ENCODE results near the gene KANSL1L.

The KANSL1L gene

GRCh38 chr2:210055825-210056224, 115.4 kb downstream of the KANSL1L start:
- no peak for DNase-seq

- no peak for DNase-seq
Observed at GRCh38 chr2:210054696-210055095, 116.5 kb downstream of the KANSL1L start.

- DNase-seq: no peak
Observed at GRCh38 chr2:210050885-210051284, 120.3 kb downstream of the KANSL1L start.

DNA sequence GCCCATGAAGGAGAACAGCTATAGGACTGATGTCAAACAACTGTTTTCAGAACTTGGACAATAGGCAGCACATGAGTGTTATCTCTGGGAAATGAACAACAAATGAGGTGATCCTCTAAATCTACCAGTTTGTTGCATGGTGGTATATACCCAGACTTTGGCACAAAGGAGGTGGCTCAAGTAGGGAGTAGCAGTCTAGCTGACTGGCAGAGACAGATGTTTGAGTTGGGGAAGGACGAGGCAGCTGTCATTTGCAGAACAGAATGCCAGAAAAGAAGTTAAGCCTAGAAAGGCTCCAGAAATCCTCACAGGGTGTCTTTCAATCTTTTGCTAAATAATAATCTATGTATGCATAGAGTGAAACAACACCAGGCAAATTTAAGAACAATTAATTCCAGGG, 121.4 kb downstream of the KANSL1L start:
- no peak for DNase-seq

DNA sequence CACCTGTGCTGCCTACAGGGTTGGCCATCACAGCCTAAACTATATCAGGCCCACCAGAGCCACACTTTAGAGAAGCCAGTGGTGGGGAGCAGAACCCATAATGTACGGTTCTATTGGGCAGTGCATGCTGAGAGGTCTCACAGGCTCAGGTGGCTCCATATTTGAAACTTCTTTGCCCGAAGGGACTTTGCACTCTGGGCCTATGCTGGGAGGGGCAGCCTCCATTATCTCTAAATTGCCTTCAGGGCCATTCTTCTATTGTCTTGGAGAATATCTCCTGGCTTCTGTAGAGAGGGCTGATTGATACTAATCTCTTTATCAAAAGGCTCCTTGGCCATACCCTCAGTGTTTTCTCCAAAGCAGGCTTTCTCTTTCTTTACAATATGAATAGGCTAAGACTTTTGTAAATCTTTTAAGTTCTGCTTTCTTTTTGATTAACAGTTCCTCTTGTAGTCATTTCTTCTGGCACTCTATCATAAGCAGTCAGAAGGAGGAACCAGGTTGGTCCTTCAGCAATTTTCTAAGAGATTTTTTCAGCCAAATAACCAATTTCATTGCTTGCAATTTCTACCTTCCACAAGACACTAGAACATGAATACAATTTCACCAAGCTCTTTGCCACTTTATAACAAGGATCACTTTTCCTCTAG, 124.2 kb downstream of the KANSL1L start:
- DNase-seq: no peak

DNA sequence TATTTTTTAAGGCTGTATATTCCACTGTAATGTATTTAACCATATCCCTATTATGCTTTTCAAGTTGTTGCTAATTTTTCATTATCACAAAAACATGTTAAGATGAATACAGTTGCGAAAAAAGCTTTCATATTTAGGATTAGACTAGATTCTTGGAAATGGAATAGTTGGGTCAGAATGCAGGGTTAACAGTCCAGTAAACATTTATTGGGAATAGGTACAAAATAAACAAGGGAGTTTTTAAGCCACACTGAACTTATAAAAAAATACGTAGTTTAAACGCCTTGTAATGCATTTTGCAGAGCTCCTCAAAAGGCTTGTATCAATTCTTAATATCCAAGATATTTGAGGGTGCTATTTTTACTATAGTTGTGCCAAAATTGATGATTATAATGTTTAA, 133.1 kb downstream of the KANSL1L start:
- no peak for DNase-seq

DNA sequence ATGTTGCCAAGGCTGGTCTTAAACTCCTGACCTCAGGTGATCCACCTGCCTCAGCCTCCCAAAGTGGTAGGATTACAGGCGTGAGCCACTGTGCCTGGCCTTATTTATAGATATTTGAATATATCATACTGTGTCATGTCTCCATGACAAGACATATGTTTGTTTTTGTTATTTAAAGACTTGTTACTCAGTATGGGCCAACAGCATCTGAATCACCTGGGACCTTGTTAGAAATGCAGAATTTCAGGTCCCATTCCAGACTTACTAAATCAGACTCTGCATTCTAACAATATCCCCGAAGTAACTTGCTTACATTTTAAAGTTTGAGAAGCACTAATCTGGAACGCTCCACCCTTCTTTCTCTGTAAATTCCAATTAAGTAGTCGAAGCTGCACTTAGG, 135.5 kb downstream of the KANSL1L start:
- DNase-seq: no peak

- DNase-seq: no peak
Observed at GRCh38 chr2:210034087-210034683, 137.0 kb downstream of the KANSL1L start.

DNA sequence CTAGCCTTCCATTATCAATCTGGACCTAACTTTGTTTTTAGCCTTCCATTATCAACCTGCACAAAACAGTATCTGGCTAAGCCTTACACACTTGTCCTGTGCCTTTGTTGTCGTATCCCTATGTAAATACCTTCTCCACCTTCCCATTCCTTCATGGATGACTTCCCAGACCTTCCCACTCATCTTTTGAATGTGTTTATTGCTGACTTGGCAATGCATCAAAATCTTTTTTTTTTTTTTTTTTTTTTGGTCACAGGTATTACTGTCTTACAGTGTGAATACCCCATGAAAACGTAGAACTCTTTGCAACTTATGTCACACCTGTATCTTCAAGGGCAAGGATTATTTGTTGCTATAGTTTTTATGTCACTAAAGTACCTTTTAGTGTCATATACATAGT, 143.0 kb downstream of the KANSL1L start:
- no peak for DNase-seq

DNA sequence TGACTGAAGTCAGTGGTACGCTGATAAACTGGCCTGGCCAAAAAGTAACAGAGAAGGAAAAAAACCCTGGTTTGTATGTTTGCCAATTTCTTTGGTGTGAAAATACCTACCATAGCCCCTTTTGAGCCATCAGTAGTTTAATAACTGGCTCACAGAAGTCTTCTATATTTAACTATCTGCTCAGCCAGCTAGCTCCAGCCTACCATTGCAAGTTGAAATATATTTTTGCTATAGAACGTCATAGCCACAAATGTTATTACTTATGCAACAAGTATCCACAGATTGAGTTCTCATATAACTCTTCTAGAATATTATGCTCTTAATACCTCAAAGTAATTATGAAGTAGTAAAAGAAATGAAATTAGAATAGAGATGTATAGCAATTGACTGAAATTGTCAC, 143.6 kb downstream of the KANSL1L start:
- DNase-seq: no peak

- no peak for DNase-seq
Observed at GRCh38 chr2:210022824-210023223, 148.4 kb downstream of the KANSL1L start.

DNA sequence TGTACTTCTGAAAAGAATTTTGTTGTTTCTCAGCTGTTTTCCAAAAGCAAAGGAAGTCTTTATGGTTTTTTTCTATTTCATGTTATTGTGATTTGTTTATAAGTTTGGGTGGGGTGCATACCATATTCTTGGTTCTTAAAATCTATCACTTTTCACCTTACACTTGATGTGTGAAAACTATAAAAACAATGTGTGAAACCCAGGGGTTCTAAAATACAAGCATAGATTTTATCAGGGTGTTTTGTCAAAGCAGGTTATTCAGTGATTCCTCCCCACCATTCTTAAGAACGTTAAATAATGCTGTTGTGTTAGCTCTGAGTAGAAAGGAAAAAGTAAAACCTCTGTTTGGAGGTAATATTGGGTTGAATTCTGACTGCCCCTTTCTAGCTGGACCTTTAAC, 151.1 kb downstream of the KANSL1L start:
- no peak for DNase-seq

DNA sequence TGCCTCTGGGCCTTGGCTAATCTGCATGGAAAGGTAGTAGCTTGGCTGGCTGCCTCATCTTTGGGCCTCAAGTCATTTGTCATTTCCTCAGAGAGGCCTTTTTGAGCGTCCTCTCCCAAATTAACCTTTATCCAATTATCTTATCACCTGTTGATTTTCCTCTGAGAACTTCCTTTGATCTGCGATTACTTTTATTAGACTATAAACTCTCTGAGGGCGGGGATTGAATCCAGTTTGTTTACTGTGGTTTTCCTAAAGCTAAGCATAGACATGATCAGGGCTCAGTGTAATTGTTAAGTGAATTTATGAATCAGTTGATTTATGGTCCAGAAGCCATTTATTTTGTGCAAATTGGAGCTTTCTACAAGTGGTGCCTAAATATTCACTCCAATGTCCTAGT, 161.3 kb downstream of the KANSL1L start:
- no peak for DNase-seq

DNA sequence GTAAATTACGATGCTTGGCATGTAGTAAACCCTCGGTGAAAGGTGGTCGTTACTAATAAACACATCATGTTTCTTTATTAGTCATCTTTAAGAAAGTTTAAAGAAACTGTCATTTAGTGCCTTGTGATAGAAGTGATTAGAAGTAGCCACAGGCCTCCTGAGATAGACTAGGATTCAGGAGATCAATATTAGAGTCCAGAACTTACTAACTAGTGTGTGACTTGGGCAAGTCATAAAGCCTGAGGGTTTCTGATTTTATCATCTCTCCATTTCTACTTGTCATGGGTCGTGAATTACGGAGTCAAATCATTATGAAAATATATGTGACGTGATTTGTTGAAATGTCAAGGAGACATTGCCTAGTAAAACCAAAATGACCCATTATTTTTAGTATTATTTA, 162.1 kb downstream of the KANSL1L start:
- no peak for DNase-seq

- no peak for DNase-seq
Observed at GRCh38 chr2:210007895-210008294, 163.3 kb downstream of the KANSL1L start.

- no peak for DNase-seq
Observed at GRCh38 chr2:210004881-210005280, 166.3 kb downstream of the KANSL1L start.

- no peak for DNase-seq
Observed at GRCh38 chr2:210003359-210003758, 167.8 kb downstream of the KANSL1L start.

GRCh38 chr2:210002158-210003157, 168.8 kb downstream of the KANSL1L start, which contains the start of gene RPE:
TSS of gene RPE (plus strand) at chr2:210002638. CDS start at chr2:210002662, 24 bp downstream.
- peak; percentile 78 to 82 for DNase-seq

GRCh38 chr2:210000464-210001324, 170.5 kb downstream of the KANSL1L start:
- DNase-seq: no peak

GRCh38 chr2:209998596-209998995, 172.6 kb downstream of the KANSL1L start:
- DNase-seq: no peak

GRCh38 chr2:209993968-209994367, 177.2 kb downstream of the KANSL1L start:
- no peak for DNase-seq

GRCh38 chr2:209990838-209991237, 180.4 kb downstream of the KANSL1L start:
- DNase-seq: no peak

DNA sequence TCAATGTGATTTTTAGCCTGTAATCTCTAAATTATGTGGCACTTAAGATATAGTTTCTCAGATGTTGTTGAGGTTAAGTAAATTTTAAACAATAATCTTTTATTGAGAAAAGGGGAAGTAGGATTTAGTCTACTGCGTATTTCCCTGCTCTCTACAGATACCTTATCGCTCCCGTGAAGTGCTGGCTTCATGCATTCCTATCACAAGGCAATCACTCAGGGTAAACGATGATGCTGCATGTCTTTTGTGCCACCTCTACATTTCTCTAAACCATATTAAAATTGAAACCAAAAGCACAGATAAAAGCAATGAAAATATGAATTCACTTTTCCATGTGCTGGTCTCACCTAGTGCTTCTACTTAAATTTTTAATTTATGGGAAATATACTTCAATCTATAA, 183.2 kb downstream of the KANSL1L start:
- DNase-seq: no peak
